Measurements from ENCODE around the gene TMEM240.

TMEM240 gene

DNA sequence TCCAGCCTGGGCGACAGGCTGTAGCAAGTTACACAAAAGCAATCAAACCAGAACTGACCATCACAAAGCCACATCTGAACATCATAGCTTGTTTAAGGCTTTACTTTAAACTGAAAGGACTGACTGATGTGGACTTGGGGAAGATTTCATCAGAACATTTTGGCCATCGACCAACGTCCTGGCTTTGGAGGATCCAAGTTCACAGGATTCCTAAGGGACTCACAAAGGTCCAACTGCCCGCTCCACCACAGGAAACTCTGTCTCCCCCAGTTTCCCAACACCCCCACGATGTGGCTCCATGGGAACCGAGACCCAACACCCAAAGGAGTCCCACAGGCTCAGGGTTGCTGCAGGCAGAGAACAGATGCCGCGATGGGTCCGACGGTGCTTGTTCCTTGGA lies 24.9 kb upstream of the TMEM240 start:
- Histone ChIP-seq H3K4me3 (ENCODE audit: low read depth, low read length) (no peak overlapping the region), H3K27me3 (replicated peaks) (no peaks in the 10 kb centered on the region), H3K36me3 (replicated peaks) (peaks cover 33% of the 10 kb centered on the region), H3K27ac (no peak overlapping the region)
- TF ChIP-seq, protein P1, sequence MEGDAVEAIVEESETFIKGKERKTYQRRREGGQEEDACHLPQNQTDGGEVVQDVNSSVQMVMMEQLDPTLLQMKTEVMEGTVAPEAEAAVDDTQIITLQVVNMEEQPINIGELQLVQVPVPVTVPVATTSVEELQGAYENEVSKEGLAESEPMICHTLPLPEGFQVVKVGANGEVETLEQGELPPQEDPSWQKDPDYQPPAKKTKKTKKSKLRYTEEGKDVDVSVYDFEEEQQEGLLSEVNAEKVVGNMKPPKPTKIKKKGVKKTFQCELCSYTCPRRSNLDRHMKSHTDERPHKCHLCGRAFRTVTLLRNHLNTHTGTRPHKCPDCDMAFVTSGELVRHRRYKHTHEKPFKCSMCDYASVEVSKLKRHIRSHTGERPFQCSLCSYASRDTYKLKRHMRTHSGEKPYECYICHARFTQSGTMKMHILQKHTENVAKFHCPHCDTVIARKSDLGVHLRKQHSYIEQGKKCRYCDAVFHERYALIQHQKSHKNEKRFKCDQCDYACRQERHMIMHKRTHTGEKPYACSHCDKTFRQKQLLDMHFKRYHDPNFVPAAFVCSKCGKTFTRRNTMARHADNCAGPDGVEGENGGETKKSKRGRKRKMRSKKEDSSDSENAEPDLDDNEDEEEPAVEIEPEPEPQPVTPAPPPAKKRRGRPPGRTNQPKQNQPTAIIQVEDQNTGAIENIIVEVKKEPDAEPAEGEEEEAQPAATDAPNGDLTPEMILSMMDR (IDR thresholded peaks at IDR 0.05; ENCODE audit: low read depth, low read length, missing control alignments) = no peak
- in situ Hi-C loops (cut with HindIII; ENCODE audit: low pct_ligation_motif_present, low sequenced_read_pairs) = no loop called here
- DNase-seq = no peak

DNA sequence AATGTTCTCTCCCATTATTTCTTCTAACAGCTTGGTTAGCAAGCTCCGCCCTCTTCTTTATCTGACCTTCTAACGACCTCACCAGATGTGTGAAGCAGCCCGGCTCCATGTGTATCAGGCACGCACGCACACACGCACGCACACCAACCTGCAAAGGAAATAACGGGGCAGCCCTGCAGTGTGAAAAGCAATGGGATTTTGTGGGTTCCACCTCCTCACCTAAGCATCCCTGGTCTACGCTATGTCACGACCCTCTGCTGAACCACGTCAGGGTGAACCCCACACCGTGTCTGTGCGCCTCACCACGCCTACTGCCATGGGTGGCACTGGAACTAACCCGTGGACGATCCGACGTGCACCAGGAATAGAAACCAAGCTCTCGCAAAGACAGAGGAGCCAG lies 23.8 kb upstream of the TMEM240 start:
- peaks cover 38% of the 10 kb centered on the region for H3K36me3 ChIP-seq (replicated peaks)
- TF ChIP-seq, protein P1 (IDR thresholded peaks at IDR 0.05; ENCODE audit: low read depth, low read length, missing control alignments) = no peak
- in situ Hi-C loops (cut with HindIII; ENCODE audit: low pct_ligation_motif_present, low sequenced_read_pairs) = no loop called here

DNA sequence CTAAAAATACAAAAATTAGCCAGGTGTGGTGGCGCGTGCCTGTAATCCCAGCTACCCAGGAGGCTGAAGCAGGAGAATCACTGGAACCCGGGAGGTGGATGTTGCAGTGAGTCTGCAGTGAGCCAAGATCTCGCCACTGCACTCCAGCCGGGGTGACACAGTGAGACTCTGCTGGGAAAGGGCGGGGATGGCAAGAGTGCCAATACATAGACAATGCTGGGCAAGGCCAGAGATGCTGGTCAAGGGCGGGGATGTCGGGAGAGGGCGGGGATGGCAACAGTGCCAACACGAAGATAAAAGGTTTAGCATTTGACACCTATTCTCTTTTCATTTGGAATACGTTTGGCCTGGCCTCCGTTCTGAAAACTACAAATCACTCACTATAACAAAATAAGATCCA lies 23.3 kb upstream of the TMEM240 start:
- H3K36me3 ChIP-seq (replicated peaks) = peaks cover 38% of the 10 kb centered on the region
- H3K27me3 ChIP-seq (replicated peaks) = no peaks in the 10 kb centered on the region
- in situ Hi-C loops (cut with HindIII; ENCODE audit: low pct_ligation_motif_present, low sequenced_read_pairs) = no loop called here
- DNase-seq = no peak
- H3K4me3 ChIP-seq (ENCODE audit: low read depth, low read length) = no peak overlapping the region
- TF ChIP-seq, protein P1 (IDR thresholded peaks at IDR 0.05; ENCODE audit: low read depth, low read length, missing control alignments) = no peak
- no peak overlapping the region for H3K27ac ChIP-seq

More for the DNA sequence above, 23.8 kb upstream of the TMEM240 start:
- no peak overlapping the region for H3K27ac ChIP-seq
- H3K4me3 ChIP-seq (ENCODE audit: low read depth, low read length) = no peak overlapping the region
- DNase-seq = no peak
- H3K27me3 ChIP-seq (replicated peaks) = no peaks in the 10 kb centered on the region

GRCh38 chr1:1562556-1563195 lies 22.3 kb upstream of the TMEM240 start:
- peaks cover 38% of the 10 kb centered on the region for H3K36me3 ChIP-seq (replicated peaks)
- H3K4me3 ChIP-seq (ENCODE audit: low read depth, low read length) = no peak overlapping the region
- H3K27ac ChIP-seq = no peak overlapping the region
- in situ Hi-C loops (cut with HindIII; ENCODE audit: low pct_ligation_motif_present, low sequenced_read_pairs) = no loop called here
- TF ChIP-seq, protein P1 (IDR thresholded peaks at IDR 0.05; ENCODE audit: low read depth, low read length, missing control alignments) = no peak
- DNase-seq = no peak
- H3K27me3 ChIP-seq (replicated peaks) = no peaks in the 10 kb centered on the region

GRCh38 chr1:1561801-1562470 lies 21.5 kb upstream of the TMEM240 start:
- in situ Hi-C loops (cut with HindIII; ENCODE audit: low pct_ligation_motif_present, low sequenced_read_pairs) = no loop called here
- Histone ChIP-seq H3K36me3 (replicated peaks) (peaks cover 40% of the 10 kb centered on the region), H3K4me3 (ENCODE audit: low read depth, low read length) (no peak overlapping the region), H3K27me3 (replicated peaks) (no peaks in the 10 kb centered on the region), H3K27ac (no peak overlapping the region)
- DNase-seq = no peak
- TF ChIP-seq, protein P1 (IDR thresholded peaks at IDR 0.05; ENCODE audit: low read depth, low read length, missing control alignments) = no peak
